Measurements from ENCODE around the gene MIPOL1. TPM values are rescaled to one million over a fixed set of nuclear protein-coding genes. Genes with fewer than 3 reads are reported as not detected.
"Not testable (repeated sequence)": the region's sequence is repeated elsewhere in the genome, so short reads cannot be mapped to it uniquely, and the experiment has no call there.

Gene MIPOL1
- total RNA-seq, 4 donors from 2014 or later: 4.8 to 21.5 (median 11.8) TPM

- DNase-seq: no peak
- intact Hi-C loops (cut with DNase I; ENCODE audit: low total_unique reads) (no loop called here), in situ Hi-C loops (cut with MboI; ENCODE audit: low pct_ligation_motif_present in 1 of 4, low pct_unique_long_range_greater_than_20kb in 1 of 4, low sequenced_read_pairs in 3 of 4) (no loop called here)
- H3K36me3 ChIP-seq: no peaks in the 10 kb centered on the region
- WGBS, 2 donors (ENCODE audit: low coverage in 1 of 2): 95 to 100% methylated on average over 1 of the region's 1 CpG
- no peaks in the 10 kb centered on the region for H3K27me3 ChIP-seq
- peaks cover 0 to 10% of the 10 kb centered on the region in 2 donors for H3K9me3 ChIP-seq
- no peak overlapping the region for H3K27ac ChIP-seq
- no peak overlapping the region for H3K4me3 ChIP-seq
- H3K4me1 ChIP-seq: peaks cover 0 to 5% (median under 1%) of the 10 kb centered on the region in 4 donors
- TF ChIP-seq POLR2AphosphoS5 (IDR thresholded peaks at IDR 0.05): no peak
- no peak for TF ChIP-seq CTCF (IDR thresholded peaks at IDR 0.05)
- TF ChIP-seq EP300 (IDR thresholded peaks at IDR 0.05; ENCODE audit: low read depth): no peak
- no peak for TF ChIP-seq POLR2A (IDR thresholded peaks at IDR 0.05)
These were observed 5.7 kb downstream of the MIPOL1 start for GRCh38 chr14:37203423-37203822.

- H3K27me3 ChIP-seq; DNase-seq; H3K27ac ChIP-seq; H3K4me3 ChIP-seq; H3K36me3 ChIP-seq; in situ Hi-C loops (cut with MboI; ENCODE audit: low pct_ligation_motif_present in 1 of 4, low pct_unique_long_range_greater_than_20kb in 1 of 4, low sequenced_read_pairs in 3 of 4); intact Hi-C loops (cut with DNase I; ENCODE audit: low total_unique reads); H3K4me1 ChIP-seq: not testable (repeated sequence)
- H3K9me3 ChIP-seq: peaks cover 0 to 10% of the 10 kb centered on the region in 2 donors
- WGBS, 2 donors (ENCODE audit: low coverage in 1 of 2): 83 to 94% methylated on average over 2 to 7 of the region's 7 CpGs
These were observed 8.2 kb downstream of the MIPOL1 start for GRCh38 chr14:37205623-37206605.

- H3K36me3 ChIP-seq; DNase-seq; H3K27ac ChIP-seq; H3K4me1 ChIP-seq; H3K4me3 ChIP-seq; intact Hi-C loops (cut with DNase I; ENCODE audit: low total_unique reads); H3K27me3 ChIP-seq; in situ Hi-C loops (cut with MboI; ENCODE audit: low pct_ligation_motif_present in 1 of 4, low pct_unique_long_range_greater_than_20kb in 1 of 4, low sequenced_read_pairs in 3 of 4): not testable (repeated sequence)
- 74 to 86% methylated on average over 2 of the region's 2 CpGs for WGBS, 2 donors (ENCODE audit: low coverage in 1 of 2)
- H3K9me3 ChIP-seq: peaks cover 0 to 10% of the 10 kb centered on the region in 2 donors
These were observed 11.9 kb downstream of the MIPOL1 start for GRCh38 chr14:37209617-37210016.

- WGBS, 2 donors (ENCODE audit: low coverage in 1 of 2): 85 to 89% methylated on average over 6 of the region's 6 CpGs
- Histone ChIP-seq H3K27me3 (no peaks in the 10 kb centered on the region), H3K9me3 (peaks cover 0 to 10% of the 10 kb centered on the region in 2 donors), H3K4me1 (no peaks in the 10 kb centered on the region), H3K36me3 (no peaks in the 10 kb centered on the region), H3K4me3 (no peak overlapping the region), H3K27ac (no peak overlapping the region)
- DNase-seq: no peak
- intact Hi-C loops (cut with DNase I; ENCODE audit: low total_unique reads) (no loop called here), in situ Hi-C loops (cut with MboI; ENCODE audit: low pct_ligation_motif_present in 1 of 4, low pct_unique_long_range_greater_than_20kb in 1 of 4, low sequenced_read_pairs in 3 of 4) (no loop called here)
- TF ChIP-seq CTCF (IDR thresholded peaks at IDR 0.05) (no peak), EP300 (IDR thresholded peaks at IDR 0.05; ENCODE audit: low read depth) (no peak), POLR2A (IDR thresholded peaks at IDR 0.05) (no peak), POLR2AphosphoS5 (IDR thresholded peaks at IDR 0.05) (no peak)
These were observed 12.7 kb downstream of the MIPOL1 start for GRCh38 chr14:37210448-37210847.

GRCh38 chr14:37213016-37213415 lies 15.3 kb downstream of the MIPOL1 start:
- Histone ChIP-seq H3K27ac (no peak overlapping the region), H3K4me3 (no peak overlapping the region), H3K9me3 (no peaks in the 10 kb centered on the region), H3K4me1 (no peaks in the 10 kb centered on the region), H3K36me3 (no peaks in the 10 kb centered on the region), H3K27me3 (no peaks in the 10 kb centered on the region)
- in situ Hi-C loops (cut with MboI; ENCODE audit: low pct_ligation_motif_present in 1 of 4, low pct_unique_long_range_greater_than_20kb in 1 of 4, low sequenced_read_pairs in 3 of 4) (no loop called here), intact Hi-C loops (cut with DNase I; ENCODE audit: low total_unique reads) (no loop called here)
- TF ChIP-seq CTCF (IDR thresholded peaks at IDR 0.05): no peak
- no peak for TF ChIP-seq POLR2AphosphoS5 (IDR thresholded peaks at IDR 0.05)
- TF ChIP-seq EP300 (IDR thresholded peaks at IDR 0.05; ENCODE audit: low read depth): no peak
- no peak for TF ChIP-seq POLR2A (IDR thresholded peaks at IDR 0.05)
- DNase-seq: no peak
